HepG2 (cell line): Measurements from ENCODE around the gene SCAMP3. TPM values are rescaled to one million over a fixed set of nuclear protein-coding genes. Genes with fewer than 3 reads are reported as not detected.
A peak's percentile ranks its signal among the peaks of the same experiment; 100 is the strongest.

ENCODE experiments used
- EP300 ChIP-seq, 3 experiments: sonication (generic) in 1 of 3; formaldehyde crosslinking in 1 of 3; IDR thresholded peaks; 2 replicates each; pipeline versions ENCODE4 v1.5.1 to v1.6.1; 2011 to 2020; ENCODE audit warnings: low read depth in 2 of 3, low read length in 2 of 3, borderline replicate concordance in 1 of 3, improper control_type of control experiment in 1 of 3, mild to moderate bottlenecking in 1 of 3, missing genetic modification reagents in 1 of 3, moderate library complexity in 1 of 3
- GATAD1 ChIP-seq: IDR thresholded peaks from 2 replicates; pipeline ENCODE4 v1.6.1; 2016; ENCODE audit warnings: missing genetic modification reagents, missing compliant biosample characterization
- JUNB ChIP-seq: sonication (generic); formaldehyde crosslinking; IDR thresholded peaks from 2 replicates; pipeline ENCODE4 v1.8.0; 2022; ENCODE audit warnings: missing genetic modification reagents, mild to moderate bottlenecking, borderline replicate concordance
- MBD4 ChIP-seq: IDR thresholded peaks from 2 replicates; pipeline ENCODE4 v1.6.1; 2012; ENCODE audit warnings: low read length, inconsistent platforms, borderline replicate concordance
- SKI ChIP-seq: fragments of 450-650 bp; IDR thresholded peaks from one replicate; pipeline ENCODE4 v1.6.1; 2018; ENCODE audit warnings: mild to moderate bottlenecking; ENCODE audit not compliant: partially characterized antibody
- SKIL ChIP-seq: sonication (generic); formaldehyde crosslinking; IDR thresholded peaks from 2 replicates; pipeline ENCODE4 v1.8.0; 2022; ENCODE audit warnings: missing genetic modification reagents, mild to moderate bottlenecking, moderate library complexity, borderline replicate concordance
- TMF1 ChIP-seq: sonication (generic); formaldehyde crosslinking; IDR thresholded peaks from 2 replicates; pipeline ENCODE4 v1.8.1; 2022; ENCODE audit warnings: low read depth, missing genetic modification reagents
- YEATS4 ChIP-seq: sonication (generic); formaldehyde crosslinking; IDR thresholded peaks from 2 replicates; pipeline ENCODE4 v1.4.0; 2020; ENCODE audit warnings: missing genetic modification reagents, borderline replicate concordance
- ZBTB46 ChIP-seq: sonication (generic); formaldehyde crosslinking; IDR thresholded peaks from 2 replicates; pipeline ENCODE4 v1.4.0; 2020; ENCODE audit warnings: mild to moderate bottlenecking, missing genetic modification reagents, borderline replicate concordance
- ZNF20 ChIP-seq: sonication (generic); formaldehyde crosslinking; IDR thresholded peaks from 2 replicates; pipeline ENCODE4 v1.4.0; 2020; ENCODE audit warnings: mild to moderate bottlenecking, moderate library complexity, missing genetic modification reagents
- polyA plus RNA-seq, 8 experiments: library from polyadenylated mRNA; depleted of rRNA in 3 of 8; stranded (reverse) in 7 of 8; unstranded in 1 of 8; fragments of >200 nt; fragmentation: Illumina TruSeq in 4 of 8; extraction: Trizol in 4 of 8; gene quantifications; 2 replicates each; pipeline versions ENCODE4 v1.2.1 to v1.2.3, GENCODE V29; 2011 to 2016; ENCODE audit warnings: low read depth in 4 of 8, missing spikeins in 1 of 8, mixed read lengths in 1 of 8; ENCODE audit not compliant: insufficient read depth in 1 of 8
- total RNA-seq, 5 experiments: library from RNA; depleted of rRNA; stranded (reverse); fragments of >200 nt; fragmentation: Illumina TruSeq; extraction: Trizol; gene quantifications; 2 replicates each; pipeline ENCODE4 v1.2.3, GENCODE V29; 2016; ENCODE audit warnings: low read depth in 1 of 5
- TF ChIP-seq, protein P1 (sequence below): sonication (generic); formaldehyde crosslinking; IDR thresholded peaks from 2 replicates; pipeline ENCODE4 v1.4.0; 2020; ENCODE audit warnings: missing genetic modification reagents

SCAMP3 gene
- total and polyA plus RNA-seq, 2 of the 13 experiments (the other 11 are each of a cell fraction or from before 2014, with no cell fraction given): 46.8 to 83.3 TPM

GRCh38 chr1:155300553-155301329 lies 38.6 kb upstream of the SCAMP3 start (continued):
- TF ChIP-seq, protein P1, sequence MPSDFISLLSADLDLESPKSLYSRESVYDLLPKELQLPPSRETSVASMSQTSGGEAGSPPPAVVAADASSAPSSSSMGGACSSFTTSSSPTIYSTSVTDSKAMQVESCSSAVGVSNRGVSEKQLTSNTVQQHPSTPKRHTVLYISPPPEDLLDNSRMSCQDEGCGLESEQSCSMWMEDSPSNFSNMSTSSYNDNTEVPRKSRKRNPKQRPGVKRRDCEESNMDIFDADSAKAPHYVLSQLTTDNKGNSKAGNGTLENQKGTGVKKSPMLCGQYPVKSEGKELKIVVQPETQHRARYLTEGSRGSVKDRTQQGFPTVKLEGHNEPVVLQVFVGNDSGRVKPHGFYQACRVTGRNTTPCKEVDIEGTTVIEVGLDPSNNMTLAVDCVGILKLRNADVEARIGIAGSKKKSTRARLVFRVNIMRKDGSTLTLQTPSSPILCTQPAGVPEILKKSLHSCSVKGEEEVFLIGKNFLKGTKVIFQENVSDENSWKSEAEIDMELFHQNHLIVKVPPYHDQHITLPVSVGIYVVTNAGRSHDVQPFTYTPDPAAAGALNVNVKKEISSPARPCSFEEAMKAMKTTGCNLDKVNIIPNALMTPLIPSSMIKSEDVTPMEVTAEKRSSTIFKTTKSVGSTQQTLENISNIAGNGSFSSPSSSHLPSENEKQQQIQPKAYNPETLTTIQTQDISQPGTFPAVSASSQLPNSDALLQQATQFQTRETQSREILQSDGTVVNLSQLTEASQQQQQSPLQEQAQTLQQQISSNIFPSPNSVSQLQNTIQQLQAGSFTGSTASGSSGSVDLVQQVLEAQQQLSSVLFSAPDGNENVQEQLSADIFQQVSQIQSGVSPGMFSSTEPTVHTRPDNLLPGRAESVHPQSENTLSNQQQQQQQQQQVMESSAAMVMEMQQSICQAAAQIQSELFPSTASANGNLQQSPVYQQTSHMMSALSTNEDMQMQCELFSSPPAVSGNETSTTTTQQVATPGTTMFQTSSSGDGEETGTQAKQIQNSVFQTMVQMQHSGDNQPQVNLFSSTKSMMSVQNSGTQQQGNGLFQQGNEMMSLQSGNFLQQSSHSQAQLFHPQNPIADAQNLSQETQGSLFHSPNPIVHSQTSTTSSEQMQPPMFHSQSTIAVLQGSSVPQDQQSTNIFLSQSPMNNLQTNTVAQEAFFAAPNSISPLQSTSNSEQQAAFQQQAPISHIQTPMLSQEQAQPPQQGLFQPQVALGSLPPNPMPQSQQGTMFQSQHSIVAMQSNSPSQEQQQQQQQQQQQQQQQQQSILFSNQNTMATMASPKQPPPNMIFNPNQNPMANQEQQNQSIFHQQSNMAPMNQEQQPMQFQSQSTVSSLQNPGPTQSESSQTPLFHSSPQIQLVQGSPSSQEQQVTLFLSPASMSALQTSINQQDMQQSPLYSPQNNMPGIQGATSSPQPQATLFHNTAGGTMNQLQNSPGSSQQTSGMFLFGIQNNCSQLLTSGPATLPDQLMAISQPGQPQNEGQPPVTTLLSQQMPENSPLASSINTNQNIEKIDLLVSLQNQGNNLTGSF (CRISPR knock-in tag): peak; percentile 90
- peak; percentile 50; the same call in 1 of the 2 replicates for TF ChIP-seq SKIL (CRISPR knock-in tag)
- TF ChIP-seq ZNF20 (CRISPR knock-in tag): no peak
- peak; percentile 71 for TF ChIP-seq GATAD1 (CRISPR knock-in tag)
- TF ChIP-seq SKI: peak; percentile 54
- TF ChIP-seq MBD4: peak; percentile 67; the same call in 1 of the 2 replicates
- TF ChIP-seq YEATS4 (CRISPR knock-in tag): peak; percentile 83; the same call in 1 of the 2 replicates
- TF ChIP-seq TMF1 (CRISPR knock-in tag): no peak
- TF ChIP-seq EP300 (IDR thresholded peaks at IDR 0.05; ENCODE audit: low read depth in 2 of 2, low read length in 2 of 2): peak in 1 of 2 experiments; percentile 70; a peak in 2 of 4 replicates
- peak; percentile 63 for TF ChIP-seq EP300 (CRISPR knock-in tag; IDR thresholded peaks at IDR 0.05; ENCODE audit: borderline replicate concordance)
- TF ChIP-seq ZBTB46 (CRISPR knock-in tag): 0 out of 2 replicates have a peak, but pooled peaks have one; percentile 50
- TF ChIP-seq JUNB (CRISPR knock-in tag): no peak
